Measurements from ENCODE around the gene CRYBG3. TPM values are rescaled to one million over a fixed set of nuclear protein-coding genes. Genes with fewer than 3 reads are reported as not detected.
"Not testable (repeated sequence)": the region's sequence is repeated elsewhere in the genome, so short reads cannot be mapped to it uniquely, and the experiment has no call there.

CRYBG3 gene
- total RNA-seq, 1 donor from 2014 or later: 7.5 TPM

DNA sequence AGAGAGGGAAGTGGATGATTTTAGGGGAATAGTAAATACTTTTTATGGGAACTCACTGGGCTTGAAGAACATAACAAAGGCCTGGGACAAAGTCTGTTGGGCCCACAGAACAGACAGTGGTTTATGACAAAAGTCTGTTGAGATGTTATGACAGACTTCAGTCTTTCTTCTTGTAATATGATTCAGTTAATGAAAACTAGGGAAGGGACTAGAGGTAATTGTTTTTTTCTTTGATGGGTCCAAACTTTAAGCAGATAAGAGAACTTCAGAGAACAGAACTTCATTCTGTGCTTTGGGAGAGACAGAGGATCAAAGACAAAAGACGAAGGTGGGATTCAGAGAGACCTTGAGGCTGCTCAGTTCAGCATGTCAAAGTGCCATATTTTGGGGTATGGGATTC, 9.3 kb downstream of the CRYBG3 start:
- no peak for DNase-seq (ENCODE audit: low read depth)
- TF ChIP-seq CTCF (conservative IDR thresholded peaks at IDR 0.05; ENCODE audit: low read depth, low read length): no peak
- H3K4me3 ChIP-seq (ENCODE audit: low read depth, low read length): no peak overlapping the region

GRCh38 chr3:97833184-97833583, 11.4 kb downstream of the CRYBG3 start:
- DNase-seq (ENCODE audit: low read depth); H3K4me3 ChIP-seq (ENCODE audit: low read depth, low read length): not testable (repeated sequence)

DNA sequence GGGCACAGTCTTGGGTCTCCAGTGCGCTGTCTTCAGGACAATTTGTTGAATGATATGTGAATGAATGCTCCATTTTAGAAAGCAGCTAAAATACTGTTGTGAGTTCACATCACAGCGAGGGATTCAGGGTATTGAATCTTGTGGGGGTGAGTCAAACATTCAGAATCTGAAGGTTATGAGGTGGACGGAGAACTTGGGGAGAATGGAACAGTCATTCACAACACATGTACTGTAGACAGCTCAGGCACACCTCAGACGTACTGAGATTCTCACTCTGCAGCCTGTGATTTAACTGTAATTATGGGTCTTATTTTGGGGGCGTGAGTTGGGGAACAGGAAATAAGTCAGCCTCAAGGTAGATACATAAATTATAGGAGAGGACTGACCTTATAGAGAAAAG, 13.9 kb downstream of the CRYBG3 start:
- no peak overlapping the region for H3K4me3 ChIP-seq (ENCODE audit: low read depth, low read length)
- no peak for TF ChIP-seq CTCF (conservative IDR thresholded peaks at IDR 0.05; ENCODE audit: low read depth, low read length)
- no peak for DNase-seq (ENCODE audit: low read depth)

DNA sequence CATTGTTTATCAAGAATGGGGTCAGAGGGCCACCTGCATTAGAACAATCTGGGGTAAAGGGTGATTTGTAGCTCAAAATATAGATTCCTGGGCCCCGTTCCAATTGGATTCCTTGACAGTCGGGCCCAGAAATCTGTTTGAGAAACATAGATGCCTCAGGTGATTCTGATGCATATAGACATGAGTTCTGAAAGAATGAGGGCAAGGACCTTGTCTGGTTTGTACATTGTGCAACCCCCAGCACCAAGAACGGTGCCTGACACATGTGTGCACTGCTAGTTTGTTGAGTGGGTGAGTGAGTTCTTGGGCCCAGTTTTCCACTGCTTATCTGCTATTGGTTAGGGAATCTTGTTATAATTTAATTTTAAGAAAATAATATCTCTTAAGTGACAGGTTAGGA, 16.6 kb downstream of the CRYBG3 start:
- TF ChIP-seq CTCF (conservative IDR thresholded peaks at IDR 0.05; ENCODE audit: low read depth, low read length): no peak

GRCh38 chr3:97839944-97840343, 18.1 kb downstream of the CRYBG3 start:
- DNase-seq (ENCODE audit: low read depth): no peak
- no peak for TF ChIP-seq CTCF (conservative IDR thresholded peaks at IDR 0.05; ENCODE audit: low read depth, low read length)
- no peak overlapping the region for H3K4me3 ChIP-seq (ENCODE audit: low read depth, low read length)

More for the DNA sequence above, 16.6 kb downstream of the CRYBG3 start:
- H3K4me3 ChIP-seq (ENCODE audit: low read depth, low read length): no peak overlapping the region
- DNase-seq (ENCODE audit: low read depth): no peak

- TF ChIP-seq CTCF (conservative IDR thresholded peaks at IDR 0.05; ENCODE audit: low read depth, low read length): no peak
- no peak overlapping the region for H3K4me3 ChIP-seq (ENCODE audit: low read depth, low read length)
- no peak for DNase-seq (ENCODE audit: low read depth)
Observed at GRCh38 chr3:97841304-97841703, 19.5 kb downstream of the CRYBG3 start.

DNA sequence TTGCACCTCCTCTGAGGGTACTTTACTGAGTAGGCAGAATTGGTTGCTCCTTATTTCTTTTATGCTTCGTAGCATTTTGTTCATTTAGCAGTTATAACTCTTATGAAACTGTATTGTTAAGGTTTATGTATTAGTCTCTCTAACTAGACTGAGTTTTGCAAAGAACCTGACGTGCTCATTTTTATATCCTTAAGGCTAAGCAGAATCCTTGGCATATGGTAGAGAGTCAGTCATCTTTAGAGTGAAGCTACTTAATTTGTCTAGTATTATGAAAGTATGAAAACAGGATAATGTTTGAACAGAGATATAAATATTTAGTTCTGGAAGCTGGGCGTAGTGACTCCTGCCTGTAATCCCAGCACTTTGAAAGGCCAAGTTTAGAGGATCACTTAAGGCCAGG, 20.1 kb downstream of the CRYBG3 start:
- no peak overlapping the region for H3K4me3 ChIP-seq (ENCODE audit: low read depth, low read length)
- DNase-seq (ENCODE audit: low read depth): no peak
- TF ChIP-seq CTCF (conservative IDR thresholded peaks at IDR 0.05; ENCODE audit: low read depth, low read length): no peak

DNA sequence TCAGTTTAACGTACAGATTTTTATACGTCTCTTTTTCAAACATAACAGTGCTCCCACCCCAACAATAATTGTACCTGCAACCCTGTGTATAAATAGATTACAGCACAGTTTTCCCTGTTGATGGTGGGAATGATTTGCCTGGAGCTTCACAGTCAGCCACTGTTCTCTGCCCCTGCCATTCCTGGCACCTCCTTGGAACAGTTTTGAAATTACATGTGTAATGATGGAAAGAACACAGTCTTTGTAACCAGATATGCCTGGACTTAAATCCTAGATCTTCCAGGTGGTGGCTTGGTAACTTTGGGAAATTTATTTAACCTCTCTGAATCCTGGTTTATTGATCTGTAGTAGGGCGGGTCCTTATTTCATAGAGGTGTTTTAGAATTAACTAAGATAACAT, 27.0 kb downstream of the CRYBG3 start:
- no peak for TF ChIP-seq CTCF (conservative IDR thresholded peaks at IDR 0.05; ENCODE audit: low read depth, low read length)

More for the DNA sequence above, 27.0 kb downstream of the CRYBG3 start:
- no peak for DNase-seq (ENCODE audit: low read depth)
- no peak overlapping the region for H3K4me3 ChIP-seq (ENCODE audit: low read depth, low read length)
